H1 (cell line): ENCODE results near the gene KMT2E. TPM values are rescaled to one million over a fixed set of nuclear protein-coding genes. Genes with fewer than 3 reads are reported as not detected.

Experiments used
- BRCA1 ChIP-seq: IDR thresholded peaks from 2 replicates; pipeline ENCODE4 v1.6.1; 2012; ENCODE audit warnings: low read depth, low read length, improper control_type of control experiment
- CHD7 ChIP-seq: fragments of 300-600 bp; sonication (generic); IDR thresholded peaks from 2 replicates; pipeline ENCODE4 v1.7.1; 2012; ENCODE audit warnings: low read length, moderate library complexity, mild to moderate bottlenecking, inconsistent platforms; ENCODE audit not compliant: insufficient replicate concordance
- GABPA ChIP-seq: IDR thresholded peaks from 2 replicates; pipeline ENCODE4 v1.6.1; 2011; ENCODE audit warnings: mild to moderate bottlenecking, low read length, moderate library complexity, borderline replicate concordance; ENCODE audit not compliant: insufficient read depth
- POLR2A ChIP-seq, 2 experiments: IDR thresholded peaks; 1 replicate in 1 of 2; 2 replicates in 1 of 2; pipeline ENCODE4 v1.6.1; 2011; ENCODE audit warnings: low read depth in 2 of 2, low read length in 2 of 2, mild to moderate bottlenecking in 2 of 2; ENCODE audit errors: control extremely low read depth in 1 of 2
- SAP30 ChIP-seq: fragments of 300-600 bp; sonication (generic); IDR thresholded peaks from 2 replicates; pipeline ENCODE4 v1.7.1; 2012; ENCODE audit warnings: low read length, moderate library complexity, mild to moderate bottlenecking, inconsistent platforms; ENCODE audit not compliant: insufficient read depth, insufficient replicate concordance
- polyA plus RNA-seq, 7 experiments: library from polyadenylated mRNA; depleted of rRNA in 3 of 7; stranded (reverse) in 5 of 7; unstranded in 2 of 7; fragments of >200 nt in 5 of 7; fragments of 200-250 nt in 2 of 7; gene quantifications; 1 replicate in 5 of 7; 2 replicates in 1 of 7; 4 replicates in 1 of 7; pipeline versions ENCODE4 v1.2.1 to v1.2.3, GENCODE V29; 2011 to 2013; ENCODE audit warnings: missing spikeins in 2 of 7, mixed read lengths in 2 of 7
- total RNA-seq: library from RNA; stranded (reverse); fragmentation: NEBNext Ultra II Directional; extraction: Animal tissue kit (Norgen Biotek cat#: 25700); gene quantifications from 2 replicates; pipeline ENCODE4 v1.2.1, GENCODE V29; 2021
- TF ChIP-seq, protein P1 (sequence below): IDR thresholded peaks from 2 replicates; pipeline ENCODE4 v1.6.1; 2011; ENCODE audit warnings: low read depth, mild to moderate bottlenecking, low read length; ENCODE audit not compliant: insufficient read depth

Gene KMT2E
- total and polyA plus RNA-seq, 2 of the 8 experiments (the other 6 are each of a cell fraction or from before 2014, with no cell fraction given) = 10.9 to 45.0 TPM

- TF ChIP-seq CHD7 (no peak), SAP30 (no peak), POLR2A (IDR thresholded peaks at IDR 0.05; ENCODE audit: control extremely low read depth in 1 of 2, low read depth in 2 of 2, low read length in 2 of 2) (no peak), GABPA (no peak), BRCA1 (no peak)
- TF ChIP-seq, protein P1, sequence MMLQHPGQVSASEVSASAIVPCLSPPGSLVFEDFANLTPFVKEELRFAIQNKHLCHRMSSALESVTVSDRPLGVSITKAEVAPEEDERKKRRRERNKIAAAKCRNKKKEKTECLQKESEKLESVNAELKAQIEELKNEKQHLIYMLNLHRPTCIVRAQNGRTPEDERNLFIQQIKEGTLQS = no peak
Measured at GRCh38 chr7:105055621-105056020, 41.6 kb downstream of the KMT2E start (continued).
